Measurements from ENCODE around the gene NBPF1.
"Not testable (repeated sequence)": the region's sequence is repeated elsewhere in the genome, so short reads cannot be mapped to it uniquely, and the experiment has no call there.

NBPF1 gene

DNA sequence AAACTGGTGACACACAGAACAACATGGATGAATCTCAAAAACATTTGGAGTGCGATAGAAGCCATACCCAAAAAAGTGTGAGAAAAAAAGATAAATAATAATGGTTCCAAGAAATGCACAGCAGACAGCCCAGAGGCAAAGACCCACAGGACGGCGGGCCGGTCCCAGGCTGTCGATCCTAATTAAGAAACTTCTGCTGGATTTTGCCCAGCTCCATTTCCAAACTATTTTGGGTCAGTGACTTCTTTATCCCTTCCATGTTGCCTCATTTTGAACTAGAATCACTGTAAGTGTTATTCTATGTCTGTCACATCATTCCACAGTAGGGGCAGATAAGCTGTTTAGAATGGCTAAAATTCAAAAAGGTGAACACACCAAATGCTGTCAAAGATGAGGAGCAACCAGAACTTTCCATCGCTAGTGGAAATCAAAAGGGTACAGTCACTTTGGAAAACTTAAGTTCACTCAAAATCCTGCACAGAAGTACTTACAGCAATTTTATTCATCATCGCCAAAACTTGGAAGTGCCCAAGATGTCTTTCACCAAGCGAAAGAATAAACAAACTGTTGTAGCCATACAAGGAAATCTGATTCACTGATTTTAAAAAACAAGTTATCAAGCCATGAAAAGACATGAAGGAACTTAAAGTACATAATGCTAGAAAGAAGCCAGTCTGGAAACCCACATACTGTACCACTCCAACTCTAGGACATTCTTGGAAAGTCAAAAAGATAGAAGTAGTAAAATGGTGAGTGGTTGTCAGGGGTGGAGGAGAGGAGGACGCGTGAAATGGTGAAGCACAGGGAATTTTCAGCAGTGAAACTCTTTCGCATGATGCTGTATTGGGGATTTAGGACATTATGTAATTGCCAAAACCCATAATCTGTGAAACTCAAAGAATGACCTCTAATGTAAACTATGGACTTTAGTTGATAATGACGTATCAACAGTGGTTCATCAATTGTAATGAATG is 7.5 kb downstream of the NBPF1 start:
- no peak for DNase-seq

DNA sequence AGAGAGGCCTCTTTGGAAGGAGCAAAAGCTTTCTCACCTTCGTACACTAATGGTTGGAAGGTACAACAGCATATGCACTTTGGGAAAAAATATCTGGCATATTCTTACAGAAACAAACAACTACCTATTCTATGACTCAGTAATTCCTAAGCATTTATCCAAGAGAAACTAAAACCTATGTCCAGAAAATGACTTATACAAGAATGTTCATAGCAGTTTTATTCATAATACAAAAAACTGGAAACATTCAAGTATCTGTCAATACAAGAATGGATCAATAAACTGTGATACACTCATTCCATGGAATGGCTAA is 8.2 kb downstream of the NBPF1 start:
- no peak for DNase-seq

DNA sequence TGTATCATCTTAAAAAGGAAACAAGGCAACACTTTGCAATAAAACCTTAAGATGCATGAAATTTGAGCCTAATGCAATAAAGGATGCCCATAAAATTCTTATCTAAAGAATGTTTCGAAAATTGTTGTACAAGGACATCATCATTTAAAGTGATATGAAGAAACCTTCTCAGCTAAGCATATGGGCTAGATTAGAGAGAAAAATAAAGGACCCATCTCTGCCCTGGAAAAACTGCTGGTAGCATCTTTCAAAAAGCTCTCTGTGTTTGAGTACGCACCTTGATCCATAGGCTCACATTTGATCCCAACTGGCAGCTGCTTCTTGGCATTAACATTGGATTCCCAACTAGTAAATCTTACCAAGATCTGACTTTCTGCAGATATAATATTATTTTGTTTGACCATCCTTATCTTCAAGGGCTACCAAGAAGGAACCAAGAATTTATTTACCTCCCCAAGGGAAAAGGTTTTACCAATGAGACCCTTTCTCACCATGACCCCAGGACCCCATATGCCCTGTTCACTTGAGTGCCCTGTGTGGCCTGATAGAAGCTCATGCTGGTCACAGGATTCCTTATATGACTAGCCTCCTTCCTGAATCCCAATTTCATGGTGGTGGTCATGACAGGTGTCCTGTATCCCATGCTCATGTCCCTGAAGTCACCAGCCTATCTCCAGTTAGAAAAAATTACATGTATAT is 8.7 kb downstream of the NBPF1 start:
- DNase-seq, result not testable (repeated sequence)

DNA sequence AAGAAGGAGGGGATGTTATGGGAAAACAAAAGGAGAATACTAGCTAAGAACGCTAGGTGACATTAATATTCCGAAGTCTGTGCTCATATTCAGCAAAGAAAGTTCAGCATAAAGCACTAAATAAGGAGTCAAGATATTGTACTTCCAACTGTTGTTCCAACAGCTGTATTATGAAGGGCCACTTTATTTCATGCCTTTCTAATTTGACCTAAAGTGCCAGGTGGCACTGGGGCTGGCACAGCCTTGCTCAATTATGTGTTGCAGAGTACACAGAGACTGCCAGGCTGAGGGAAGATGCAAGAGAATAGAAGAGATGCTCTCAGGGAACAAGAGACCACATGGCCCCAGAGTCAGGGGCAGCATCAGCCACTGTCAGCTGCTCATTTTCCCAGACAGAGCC is 9.7 kb downstream of the NBPF1 start:
- not testable (repeated sequence) for DNase-seq

DNA sequence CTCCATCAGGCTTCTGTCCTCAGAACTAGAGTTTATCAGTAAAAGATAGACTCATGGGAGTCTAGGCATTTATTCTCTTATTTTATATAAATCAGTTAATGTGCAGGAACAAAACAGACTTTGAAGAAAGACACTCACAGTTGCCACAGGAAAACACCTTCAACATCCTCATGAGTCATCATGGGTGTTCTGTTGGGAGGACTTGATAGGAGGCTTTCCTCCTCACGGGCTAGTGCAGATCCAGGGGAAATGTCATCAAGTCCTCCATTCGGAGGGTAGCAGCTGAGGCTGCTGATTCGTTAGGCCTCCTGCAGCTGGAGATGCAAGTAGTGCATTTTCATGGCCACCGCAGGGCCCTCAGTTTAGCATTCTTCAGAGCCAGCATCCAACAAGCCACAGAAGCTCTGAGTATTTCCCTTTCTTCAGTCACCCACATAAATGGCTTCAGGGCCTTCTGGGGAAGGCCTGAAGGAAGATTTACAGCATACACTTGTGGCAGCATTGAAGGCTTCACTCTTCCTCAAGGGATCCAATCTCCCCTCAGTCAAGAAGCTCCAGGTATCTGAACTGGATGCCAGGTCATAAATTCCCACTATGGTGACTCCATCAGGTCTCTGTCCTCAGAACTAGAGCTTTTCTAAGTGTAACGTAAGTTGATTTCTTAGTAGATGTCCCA is 10.9 kb downstream of the NBPF1 start:
- DNase-seq, result not testable (repeated sequence)

DNA sequence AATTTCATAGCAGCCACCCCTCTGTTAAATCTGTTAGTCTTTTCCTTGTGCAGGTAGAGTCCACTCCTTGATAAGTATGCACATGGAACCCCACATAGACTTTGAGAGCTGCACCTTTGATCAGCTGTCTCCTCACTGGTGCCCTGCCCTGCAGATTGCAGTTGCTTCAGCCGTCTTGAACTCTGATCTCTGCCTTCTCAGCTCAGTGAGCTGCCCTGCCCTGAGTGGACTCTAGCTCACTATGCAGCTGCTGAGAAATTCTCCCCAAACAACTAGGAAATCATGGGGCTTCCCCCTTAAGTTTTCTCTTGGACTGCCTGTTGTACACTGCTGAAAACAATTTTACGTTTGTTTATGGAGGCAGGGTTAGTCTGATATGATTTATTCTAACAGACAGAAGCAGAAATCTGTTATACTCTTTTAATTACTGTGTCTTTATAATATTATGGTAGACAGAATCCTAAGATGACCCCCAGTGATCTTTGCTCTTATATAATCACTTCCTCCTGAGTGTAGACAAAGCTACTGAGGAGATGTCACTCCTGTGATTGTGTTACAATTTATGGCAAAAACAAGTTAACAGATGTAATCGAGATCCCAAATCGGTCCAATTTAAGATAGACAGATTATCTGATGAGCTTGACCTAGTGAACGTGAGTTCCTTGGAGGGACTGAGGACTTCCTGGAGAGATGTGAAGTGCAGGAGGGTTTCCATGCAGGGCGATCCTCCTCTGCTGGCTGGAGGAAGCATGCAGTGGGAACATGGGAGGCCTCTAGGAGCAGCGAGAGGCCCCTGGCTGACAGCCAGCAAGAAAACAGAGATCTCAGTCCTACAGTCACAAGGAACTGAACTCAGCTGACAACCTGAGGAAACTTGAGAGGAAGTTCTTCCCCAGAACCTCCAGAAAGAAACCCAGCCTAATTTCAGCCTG is 12.2 kb downstream of the NBPF1 start:
- DNase-seq, result not testable (repeated sequence)

DNA sequence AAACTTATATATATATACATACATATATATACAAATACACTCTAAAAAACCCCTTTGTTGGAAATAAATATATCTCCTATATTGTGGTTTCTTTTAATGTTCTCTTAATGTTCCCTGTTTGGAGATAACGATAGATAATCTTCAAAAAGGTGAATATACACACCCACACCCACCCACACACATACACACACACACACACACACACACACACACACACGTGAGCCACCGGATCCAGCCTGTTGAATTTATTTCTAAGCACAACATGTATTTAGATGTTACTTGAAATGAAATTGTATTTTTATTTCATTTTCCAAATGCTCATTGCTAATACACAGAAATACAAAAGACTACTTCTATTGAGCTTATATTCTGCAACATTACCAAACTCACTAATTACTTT is 14.0 kb downstream of the NBPF1 start:
- not testable (repeated sequence) for DNase-seq

DNA sequence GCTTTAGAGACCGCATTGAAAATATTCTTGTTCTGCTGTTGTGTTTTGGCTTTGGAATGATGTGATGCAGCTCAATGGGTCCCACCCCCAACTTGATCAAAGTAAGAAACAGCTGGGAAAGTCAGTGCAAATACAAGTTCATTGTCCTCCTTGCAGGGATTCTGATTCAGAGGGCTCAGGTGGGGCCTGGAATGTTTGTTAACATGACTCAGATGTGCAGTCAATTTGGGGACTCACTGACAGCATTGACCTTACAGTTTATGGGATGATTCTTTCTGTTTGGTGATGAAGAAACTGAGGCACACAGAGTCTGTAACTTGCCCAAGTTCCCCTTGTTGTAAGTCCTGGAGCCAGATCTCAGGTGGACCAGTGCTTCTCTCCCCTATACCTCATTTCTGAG is 18.1 kb downstream of the NBPF1 start:
- DNase-seq, result not testable (repeated sequence)

DNA sequence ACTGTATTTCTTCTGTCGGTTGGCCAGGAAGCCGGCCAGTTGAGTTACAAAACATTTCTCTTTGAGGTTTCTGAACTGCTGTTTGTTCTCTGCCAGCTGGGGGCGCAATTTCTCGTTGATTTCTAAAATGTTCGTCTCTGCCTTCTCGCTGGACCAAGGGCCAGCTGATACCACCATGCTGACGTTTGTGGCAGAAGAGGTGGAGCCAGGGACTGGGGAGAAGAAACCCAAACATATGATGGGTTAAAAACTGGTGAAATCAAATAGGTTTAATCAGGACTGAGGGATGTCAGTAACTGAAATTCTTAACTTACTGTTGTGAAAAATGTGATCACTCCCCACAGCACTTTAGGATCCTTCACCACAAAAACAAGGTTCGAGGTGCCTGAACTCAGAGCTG is 21.5 kb downstream of the NBPF1 start:
- DNase-seq, result not testable (repeated sequence)

DNA sequence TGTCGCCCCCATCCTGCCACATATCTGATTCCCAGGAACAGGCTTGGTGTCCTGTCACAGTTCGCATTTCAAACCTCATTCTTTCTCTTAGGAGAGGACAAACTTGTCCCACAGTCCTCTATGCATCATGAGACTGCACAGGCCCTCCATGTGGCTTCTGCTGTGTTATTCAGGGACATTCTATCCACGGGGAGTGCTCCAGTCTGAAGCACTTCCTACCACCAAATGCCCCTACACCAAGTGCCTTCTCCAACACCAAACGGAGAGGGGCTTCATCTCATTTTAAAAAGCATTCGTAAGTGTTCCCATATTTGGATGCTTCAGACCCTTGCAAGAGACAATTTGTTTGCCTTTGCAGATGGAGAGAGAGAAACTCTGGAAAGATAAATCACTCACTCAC is 25.3 kb downstream of the NBPF1 start:
- DNase-seq, result not testable (repeated sequence)

DNA sequence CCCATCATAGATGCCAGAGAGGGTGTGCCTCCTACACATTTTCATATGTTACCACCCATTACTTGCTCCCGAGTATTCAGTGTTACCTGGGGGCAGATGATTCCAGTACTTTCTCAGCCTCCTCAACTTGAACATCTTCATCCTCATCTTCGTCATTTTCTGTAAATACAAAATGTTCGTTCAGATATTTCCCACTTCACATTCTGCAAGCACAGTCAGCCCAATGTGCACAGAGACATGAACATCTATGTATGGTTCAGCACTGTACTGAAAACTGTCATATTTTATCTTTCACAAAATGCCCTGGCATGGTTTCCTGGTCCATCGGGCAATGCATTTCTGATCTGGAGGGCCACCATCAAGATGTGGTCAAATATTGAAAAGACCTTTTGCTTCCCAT is 25.7 kb downstream of the NBPF1 start:
- DNase-seq, result not testable (repeated sequence)

DNA sequence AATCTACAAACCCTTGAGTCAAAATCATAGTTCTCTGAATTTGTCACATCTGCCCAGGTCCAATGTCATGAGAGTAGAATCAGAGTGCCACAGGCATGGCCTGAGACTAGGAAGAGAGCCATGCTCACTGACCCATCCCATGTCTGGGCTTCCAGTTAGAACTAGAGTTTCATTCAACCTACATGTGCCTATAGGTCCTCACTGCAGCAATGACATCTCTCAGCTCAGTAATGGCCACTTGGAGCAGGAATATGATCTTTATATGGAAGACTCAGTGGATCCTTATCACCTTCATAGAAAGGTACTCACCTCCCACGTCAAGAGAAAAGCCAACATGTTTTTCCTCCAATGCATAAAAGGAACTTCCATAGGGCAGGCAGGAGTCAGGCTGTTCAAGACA is 48.0 kb downstream of the NBPF1 start:
- DNase-seq, result not testable (repeated sequence)

DNA sequence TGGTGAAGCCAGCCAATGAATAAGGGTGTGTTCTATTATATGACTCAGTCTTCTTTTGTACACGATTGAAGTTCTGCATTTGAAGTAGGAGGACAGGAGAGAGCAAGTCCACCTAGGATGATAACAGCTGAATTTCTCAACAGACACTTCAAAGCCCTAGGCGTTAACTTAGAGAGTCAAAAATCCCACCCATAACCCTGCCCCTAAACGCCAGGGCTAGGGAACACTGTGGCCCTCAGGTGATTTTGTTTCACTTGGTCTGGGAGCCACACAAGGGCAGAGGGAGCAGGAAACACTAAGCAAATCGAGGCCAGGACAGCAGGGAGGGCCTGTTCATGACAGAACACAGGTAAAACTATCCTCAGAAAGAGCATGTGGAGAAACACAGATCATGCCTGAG is 52.3 kb downstream of the NBPF1 start:
- not testable (repeated sequence) for DNase-seq

DNA sequence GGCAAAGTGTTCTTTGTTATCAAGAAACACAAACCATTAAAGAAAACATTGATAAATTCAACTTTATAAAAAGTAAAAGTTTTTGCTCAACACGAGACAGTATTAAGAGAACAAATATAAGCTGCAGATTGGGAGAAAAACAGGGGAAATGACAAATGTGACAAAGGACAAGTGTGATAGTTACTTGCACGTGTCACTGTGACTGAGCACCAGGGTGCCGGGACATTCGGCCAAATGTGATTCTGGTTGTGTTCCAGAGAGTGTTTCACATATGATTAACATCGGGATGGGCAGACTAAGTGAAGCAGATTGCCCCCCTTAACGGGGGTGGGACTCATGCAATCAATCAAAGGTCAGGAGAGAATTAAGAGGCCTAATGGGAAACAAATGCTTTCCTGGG is 52.9 kb downstream of the NBPF1 start:
- not testable (repeated sequence) for DNase-seq

DNA sequence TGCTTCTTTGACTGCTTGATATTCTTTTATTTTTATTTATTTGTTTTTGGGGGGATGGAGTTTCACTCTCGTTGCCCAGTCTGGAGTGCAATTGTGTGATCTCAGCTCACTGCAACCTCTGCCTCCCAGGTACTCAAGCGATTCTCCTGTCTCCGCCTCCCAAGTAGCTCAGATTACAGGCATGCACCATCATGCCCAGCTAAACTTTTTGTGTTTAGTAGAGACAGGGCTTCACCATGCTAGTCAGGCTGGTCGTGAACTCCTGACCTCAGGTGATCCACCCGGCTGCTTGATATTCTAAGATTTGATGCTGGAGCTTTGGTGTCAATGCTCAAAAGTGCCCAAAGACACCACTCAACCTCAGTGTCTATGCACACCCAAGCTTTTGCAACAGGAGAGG is 53.7 kb downstream of the NBPF1 start:
- not testable (repeated sequence) for DNase-seq

DNA sequence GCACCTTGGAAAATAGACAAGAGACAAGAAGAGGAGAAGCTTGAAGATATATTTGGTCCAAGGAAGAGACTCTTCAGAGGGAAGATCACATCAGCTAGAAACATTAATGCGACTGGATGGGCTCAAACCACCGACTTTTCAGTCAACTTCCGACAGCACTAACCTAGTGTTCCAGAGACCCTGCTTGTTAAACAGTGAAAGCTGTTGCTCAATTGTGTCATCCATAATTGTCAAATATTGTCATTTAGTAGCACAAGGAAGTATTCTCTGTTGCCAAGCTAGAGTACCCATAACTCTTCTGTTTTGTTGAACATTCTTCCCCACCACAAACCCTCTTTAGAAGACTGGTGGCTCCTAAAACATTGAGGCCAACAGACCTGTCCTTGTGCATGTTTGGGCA is 56.3 kb downstream of the NBPF1 start:
- not testable (repeated sequence) for DNase-seq

DNA sequence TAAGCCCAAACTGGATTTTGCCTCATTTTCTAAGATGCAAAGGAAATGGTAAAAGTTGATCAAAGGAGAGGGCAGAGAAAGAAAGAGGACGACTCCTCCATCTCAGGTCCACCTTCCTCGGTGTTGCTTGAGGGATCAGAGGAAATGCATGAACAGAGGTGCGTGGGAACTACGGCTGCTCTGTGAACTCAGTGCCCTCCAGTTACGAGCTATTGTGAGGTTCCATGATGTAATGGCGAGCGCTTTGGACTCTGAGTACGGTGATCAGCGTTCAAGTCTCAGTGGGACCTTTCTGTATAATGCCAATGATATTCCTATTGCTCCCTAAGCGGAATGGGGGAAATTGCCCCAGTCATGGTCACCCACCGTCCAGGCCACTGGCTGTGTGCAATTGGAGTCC is 60.1 kb downstream of the NBPF1 start:
- not testable (repeated sequence) for DNase-seq

DNA sequence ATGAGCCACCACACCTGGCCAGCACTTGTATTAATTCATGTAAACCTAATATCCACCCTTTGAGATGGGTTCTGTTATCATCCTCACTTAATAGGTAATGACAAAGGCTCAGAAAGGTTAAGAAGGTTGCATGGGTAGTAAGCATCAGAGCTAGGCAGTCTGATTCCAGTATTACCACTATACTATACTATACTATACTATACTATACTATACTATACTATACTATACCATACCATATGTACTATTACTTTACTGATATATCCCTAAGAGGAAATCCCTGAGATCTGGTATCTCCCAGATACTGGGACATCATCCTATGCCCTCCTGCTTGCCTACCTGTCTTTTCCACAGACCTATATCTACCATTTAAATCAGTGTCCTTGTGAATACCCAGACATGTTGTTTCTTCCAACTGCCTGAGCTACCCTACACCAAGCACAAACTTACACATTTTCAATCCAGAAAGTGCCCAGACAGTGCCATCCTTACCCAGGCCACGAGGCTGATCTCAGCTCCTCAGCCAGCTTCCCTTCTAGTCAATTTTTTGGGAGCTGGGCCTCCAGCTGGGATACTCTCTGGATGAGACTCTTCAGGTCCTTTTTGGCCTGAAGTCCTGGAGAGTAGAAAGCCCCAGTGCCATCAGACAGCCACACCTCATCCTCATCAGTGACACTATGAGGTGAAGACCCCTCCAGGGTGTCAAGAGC is 63.0 kb downstream of the NBPF1 start:
- DNase-seq, result not testable (repeated sequence)

DNA sequence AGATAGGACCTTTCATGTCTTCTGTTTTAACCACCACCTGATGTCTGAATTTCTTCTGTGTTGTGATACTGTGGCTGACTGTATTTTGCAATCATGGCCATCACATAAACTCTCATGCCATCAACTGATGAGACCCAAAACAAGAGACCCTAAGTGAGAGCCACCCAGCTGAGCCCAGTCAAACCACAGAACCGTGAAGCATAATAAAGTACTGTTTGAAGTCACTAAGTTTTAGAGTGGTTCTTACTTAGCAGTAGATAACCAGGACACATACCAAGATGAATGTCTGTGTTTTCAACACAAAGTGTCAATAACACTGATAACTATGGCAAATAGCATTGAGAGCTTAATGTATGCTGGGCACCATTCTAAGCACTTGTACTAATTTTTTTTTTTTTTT is 63.8 kb downstream of the NBPF1 start:
- DNase-seq, result not testable (repeated sequence)

DNA sequence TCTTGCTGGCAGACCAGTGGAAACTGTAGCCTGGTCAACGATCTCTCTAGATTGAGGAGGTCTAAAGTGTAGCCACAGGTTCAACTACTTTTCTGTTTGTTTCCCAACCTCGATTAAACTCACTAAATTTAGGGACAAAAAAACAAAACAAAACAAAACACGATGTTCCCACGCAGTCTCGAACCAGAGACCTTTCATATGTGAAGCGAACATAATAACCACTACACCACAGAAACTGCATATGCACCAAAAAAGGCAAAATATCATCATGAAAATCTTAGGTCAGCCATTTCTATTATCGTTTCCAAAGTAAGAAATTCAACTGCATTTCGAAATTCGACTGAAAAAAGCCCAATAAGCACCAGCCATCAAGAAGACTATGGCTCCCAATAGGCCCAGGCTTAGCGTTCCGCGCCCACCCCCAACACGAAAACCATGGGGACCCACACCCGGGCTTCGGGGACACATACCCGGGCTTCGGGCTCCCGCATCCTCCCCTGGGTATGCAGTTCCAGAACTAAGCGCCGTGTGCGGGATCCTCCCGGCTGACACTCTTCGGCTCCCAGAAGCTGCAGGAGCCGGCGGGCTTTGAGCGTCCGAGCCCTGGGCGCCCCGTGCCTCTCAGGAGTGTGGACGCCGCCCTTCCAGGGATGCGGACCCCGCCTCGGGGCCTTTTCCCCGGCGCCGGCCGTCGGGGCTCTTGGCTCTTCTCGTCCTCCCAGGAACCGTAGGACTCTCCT is 65.7 kb downstream of the NBPF1 start:
- DNase-seq, result not testable (repeated sequence)

DNA sequence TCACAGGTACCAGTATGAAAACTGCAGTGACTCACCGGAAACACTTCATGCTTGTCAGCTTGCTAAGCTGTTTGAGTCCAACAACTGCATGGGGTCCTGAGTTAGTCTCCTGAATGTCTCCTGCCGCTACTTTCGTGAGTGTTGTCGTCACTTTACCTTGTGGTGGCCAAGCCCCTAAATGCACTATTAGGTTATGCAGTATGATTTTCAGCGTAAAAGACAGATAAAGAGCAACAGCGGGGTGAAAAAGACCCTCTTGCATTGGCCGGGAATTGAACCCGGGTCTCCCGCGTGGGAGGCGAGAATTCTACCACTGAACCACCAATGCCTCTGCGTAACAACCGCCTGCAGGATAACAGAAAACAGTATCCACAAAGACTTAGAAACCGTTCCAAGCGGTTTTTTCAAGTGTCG is 67.7 kb downstream of the NBPF1 start:
- peak; percentile 16 for DNase-seq
